HG03066 (cell line): ENCODE results near the gene IARS1.

Source experiments
- ATAC-seq: cut with Tn5 transposase; IDR thresholded peaks from one replicate; pipeline ENCODE4 v1.9.1; 2021; ENCODE audit warnings: low read depth; ENCODE audit not compliant: unreplicated experiment

The IARS1 gene

DNA sequence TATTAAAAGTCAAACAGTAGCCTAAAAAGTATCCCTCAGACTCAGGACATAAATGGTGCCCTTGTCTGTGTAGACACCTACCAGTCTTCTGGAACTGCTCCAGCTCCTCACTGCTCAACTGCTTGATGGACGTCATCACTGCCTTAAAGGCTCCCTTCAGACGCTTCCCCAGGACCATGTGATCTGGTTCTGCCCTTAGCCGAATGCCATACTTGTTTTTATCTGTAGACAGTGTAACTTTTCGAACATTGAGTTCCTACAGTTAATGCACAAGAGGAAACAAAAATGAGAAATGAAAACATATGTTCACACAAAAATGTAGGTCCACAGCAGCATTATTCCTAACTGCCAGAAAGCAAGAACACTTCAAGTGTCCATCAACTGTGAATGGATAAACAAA lies 46.2 kb downstream of the IARS1 start:
- ATAC-seq: no peak

DNA sequence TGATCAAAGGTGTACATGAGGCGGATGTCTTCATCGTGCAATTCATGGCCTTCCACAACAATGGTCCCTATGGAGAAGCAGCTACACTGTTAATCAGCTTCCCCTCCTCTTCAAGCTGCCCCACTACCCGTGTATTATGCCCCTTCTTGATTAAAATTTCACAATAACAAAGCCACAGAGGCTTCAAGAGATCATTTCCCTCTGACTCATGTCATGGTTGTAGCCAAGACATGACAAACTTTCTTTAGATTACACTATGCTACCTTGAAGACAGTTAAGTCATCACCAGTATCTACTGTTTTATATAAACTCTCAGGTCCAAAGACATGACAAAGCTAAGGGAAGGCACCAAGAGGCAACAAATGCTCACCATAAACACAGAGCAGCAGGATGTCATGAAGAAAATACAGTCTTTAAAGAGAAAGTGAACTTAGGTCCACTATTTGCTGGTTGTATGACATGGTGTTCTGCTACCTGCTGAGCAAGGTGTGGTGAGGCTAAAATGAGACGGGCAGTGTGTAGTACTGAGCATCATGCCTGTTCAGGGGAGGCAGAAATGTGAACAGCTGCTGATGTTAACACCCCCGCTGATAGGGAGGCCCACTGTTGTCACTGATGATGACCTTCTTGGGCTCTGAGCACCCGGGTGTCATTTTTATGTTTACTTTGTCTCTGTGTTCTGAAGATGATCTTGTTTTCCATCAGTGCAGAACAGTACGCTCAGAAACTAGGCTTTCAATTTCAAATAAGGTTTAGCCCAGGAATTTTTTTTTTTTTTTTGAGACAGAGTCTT lies 48.3 kb downstream of the IARS1 start:
- ATAC-seq: no peak
